CD4-positive, alpha-beta T cell treated with Interferon gamma for 1 hour (primary cell): ENCODE results near the gene SOCS4.

Experiments used
- DNase-seq: peaks from one replicate; pipeline ENCODE4 v3.0.0-alpha.2; 2020

The SOCS4 gene

DNA sequence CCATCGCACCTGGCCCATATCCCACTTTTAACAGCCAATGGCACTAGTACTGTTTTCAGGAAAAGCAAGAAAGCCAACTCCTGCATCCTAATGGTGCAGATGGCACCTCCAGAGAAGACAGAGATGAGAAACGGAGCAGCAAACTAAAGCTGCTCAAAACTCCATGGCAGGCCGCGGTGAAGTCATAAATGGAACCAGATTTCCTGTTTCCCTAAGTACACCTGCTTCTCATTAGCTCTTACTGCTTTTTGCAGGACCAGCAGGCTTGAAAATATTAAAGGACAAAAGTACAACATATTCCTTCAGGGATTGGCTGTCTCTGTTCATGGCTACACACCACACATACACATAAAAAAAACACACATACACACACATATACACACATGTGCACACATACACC lies 65.3 kb downstream of the SOCS4 start:
- no peak for DNase-seq

DNA sequence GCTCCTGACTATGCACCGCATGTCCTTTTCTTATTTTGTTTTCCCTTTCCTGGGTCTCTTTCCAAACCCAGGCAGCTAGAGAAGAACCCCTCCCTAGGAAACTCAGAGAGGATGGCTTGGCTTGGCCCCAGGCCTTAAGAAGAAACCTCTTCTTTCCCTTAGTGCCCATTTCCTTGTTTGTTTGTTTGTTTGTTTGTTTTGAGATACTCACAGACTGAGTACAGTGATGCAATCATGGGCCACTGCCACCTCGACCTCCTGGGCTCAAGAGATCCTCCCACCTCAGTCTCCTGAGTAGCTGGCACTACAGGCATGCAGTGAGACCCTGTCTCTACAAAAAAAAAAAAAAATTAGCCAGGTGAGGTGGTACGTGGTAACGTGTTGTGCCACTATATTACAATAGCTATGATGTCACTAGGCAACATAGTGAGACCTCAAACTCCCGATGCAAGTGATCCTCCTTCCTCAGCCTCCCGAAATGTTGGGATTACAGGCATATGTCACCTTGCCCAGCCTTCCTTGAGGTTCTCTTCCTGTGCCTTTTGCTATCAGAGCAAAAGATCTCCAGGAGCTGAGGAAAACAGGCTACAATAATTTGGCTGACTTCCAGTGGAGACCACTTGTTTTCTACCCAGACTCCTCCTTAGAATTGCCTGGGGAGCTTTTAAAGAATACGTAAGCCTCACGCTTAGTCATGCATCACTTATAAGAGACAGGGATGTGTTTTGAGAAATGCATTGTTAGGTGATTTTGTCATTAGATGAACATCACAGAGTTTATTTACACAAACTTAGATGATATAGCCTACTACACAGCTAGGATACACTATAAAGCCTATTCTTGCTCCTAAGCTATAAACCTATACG lies 67.5 kb downstream of the SOCS4 start:
- DNase-seq = no peak

DNA sequence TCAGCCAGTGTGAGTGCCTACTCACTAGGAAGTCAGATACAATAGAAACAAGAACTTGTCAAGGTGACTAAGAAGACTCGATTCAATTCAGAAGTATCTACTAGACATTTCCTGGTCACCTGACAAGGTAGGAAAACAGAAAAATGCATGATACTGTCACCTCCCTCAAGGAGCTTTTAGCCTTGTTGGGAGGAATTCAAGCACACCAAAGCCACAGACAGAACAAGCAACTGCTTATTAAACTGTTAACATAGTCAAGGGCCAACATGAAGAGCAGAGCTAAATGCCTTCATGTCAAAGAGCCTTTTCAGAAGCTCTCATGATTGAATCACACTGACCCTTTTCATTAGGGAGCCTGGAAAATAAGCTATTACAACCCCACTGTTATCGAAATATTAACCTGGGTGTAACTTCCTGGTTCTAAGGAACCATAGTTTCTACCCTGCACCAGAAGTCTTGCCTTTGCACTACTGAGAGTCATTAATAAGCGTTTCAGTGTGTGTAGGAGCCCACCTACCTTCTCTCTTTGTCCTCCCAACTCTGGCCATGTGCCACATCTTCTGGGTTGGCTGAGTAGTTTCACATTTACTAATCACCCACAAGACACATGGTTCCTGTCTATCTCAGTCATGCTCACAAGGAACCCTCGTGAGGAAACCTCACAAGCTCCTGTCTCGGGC lies 71.0 kb downstream of the SOCS4 start:
- peak; percentile 38 for DNase-seq

DNA sequence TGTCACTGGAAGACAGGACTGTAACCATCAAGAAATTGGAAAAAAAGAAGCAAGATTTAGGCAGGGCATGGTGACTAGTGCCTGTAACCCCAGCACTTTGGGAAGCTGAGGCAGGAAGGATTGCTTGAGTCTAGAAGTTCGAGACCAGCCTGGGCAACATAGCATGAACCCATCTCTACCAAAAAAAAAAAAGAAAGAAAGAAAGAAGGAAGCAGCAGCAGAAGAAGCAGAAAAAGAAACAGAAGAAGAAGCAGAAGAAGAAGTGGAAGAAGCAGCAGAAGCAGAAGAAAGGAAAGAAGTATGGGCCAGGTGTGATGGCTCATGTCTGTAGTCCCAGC lies 71.5 kb downstream of the SOCS4 start:
- no peak for DNase-seq
